HCEC 1CT (cell line): ENCODE measurements around the gene PIPOX.

ENCODE experiments used
- DNase-seq: peaks from one replicate; pipeline ENCODE4 v3.0.0-alpha.2; 2017

The PIPOX gene

GRCh38 chr17:29019475-29020181 lies 23.3 kb upstream of the PIPOX start:
- DNase-seq = no peak

GRCh38 chr17:29020576-29020975 lies 22.4 kb upstream of the PIPOX start:
- DNase-seq = no peak

- no peak for DNase-seq
Measured at GRCh38 chr17:29021226-29021625, 21.7 kb upstream of the PIPOX start.

- DNase-seq = no peak
Measured at GRCh38 chr17:29022074-29022473, 20.9 kb upstream of the PIPOX start.

- DNase-seq = no peak
Measured at GRCh38 chr17:29024316-29024952, 18.5 kb upstream of the PIPOX start.

DNA sequence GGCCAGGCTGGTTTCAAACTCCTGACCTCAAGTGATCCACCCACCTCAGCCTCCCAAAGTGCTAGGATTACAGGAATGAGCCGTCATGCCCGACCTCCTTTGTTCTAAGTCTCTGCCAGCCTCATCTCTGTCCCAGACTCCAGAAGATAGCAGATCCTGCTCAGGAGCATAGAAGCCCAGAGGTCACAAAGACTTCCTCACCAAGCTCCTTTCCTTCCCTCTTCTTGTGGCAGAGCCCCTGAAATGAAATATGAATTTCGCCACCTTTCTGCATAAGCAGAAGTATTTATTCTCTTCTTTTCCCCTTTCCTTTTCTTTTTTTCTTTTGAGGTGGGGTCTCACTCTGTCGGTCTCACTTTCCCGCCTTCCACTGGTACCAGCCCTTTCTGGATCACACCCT lies 11.5 kb upstream of the PIPOX start:
- DNase-seq = no peak

GRCh38 chr17:29032013-29032856 lies 10.7 kb upstream of the PIPOX start:
- no peak for DNase-seq

DNA sequence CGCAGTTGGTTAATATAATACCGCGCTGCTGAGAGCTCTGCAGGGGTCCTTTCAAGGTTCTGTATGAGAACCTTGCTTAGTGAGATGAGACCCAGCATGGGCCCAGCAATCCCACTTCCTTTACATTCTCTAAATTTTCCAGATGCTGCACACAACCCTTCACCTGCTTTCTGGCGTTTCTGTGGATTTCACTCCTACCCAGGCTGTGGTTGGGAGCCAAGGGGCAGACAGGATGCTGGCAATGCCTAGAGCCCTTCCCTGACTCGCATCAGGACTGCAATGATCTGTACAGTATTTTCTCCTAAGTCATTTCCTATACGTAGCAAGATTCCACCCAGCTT lies 10.1 kb upstream of the PIPOX start:
- no peak for DNase-seq

DNA sequence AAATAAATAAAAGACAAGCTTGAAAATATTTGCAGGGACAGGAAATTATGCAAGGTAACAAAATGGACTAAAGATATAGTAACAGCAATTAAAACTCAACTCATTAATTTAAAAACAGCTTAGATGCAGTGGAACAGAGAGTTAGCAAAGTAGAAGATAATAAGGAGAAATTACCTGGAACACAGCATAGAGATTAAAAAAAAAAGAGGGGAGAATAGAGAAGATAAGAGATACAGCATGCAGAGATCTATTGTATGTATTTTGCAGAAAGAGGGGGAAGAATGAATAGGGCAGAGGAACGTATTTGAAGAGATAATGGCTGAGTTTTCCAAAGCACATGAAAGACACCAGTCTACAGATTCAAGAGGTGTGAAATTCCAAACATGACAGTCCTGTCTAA lies 8.4 kb upstream of the PIPOX start:
- DNase-seq = no peak

GRCh38 chr17:29036584-29036983 lies 6.4 kb upstream of the PIPOX start:
- no peak for DNase-seq

GRCh38 chr17:29037739-29038084 lies 5.2 kb upstream of the PIPOX start:
- no peak for DNase-seq

GRCh38 chr17:29038085-29038795 lies 4.7 kb upstream of the PIPOX start:
- no peak for DNase-seq

DNA sequence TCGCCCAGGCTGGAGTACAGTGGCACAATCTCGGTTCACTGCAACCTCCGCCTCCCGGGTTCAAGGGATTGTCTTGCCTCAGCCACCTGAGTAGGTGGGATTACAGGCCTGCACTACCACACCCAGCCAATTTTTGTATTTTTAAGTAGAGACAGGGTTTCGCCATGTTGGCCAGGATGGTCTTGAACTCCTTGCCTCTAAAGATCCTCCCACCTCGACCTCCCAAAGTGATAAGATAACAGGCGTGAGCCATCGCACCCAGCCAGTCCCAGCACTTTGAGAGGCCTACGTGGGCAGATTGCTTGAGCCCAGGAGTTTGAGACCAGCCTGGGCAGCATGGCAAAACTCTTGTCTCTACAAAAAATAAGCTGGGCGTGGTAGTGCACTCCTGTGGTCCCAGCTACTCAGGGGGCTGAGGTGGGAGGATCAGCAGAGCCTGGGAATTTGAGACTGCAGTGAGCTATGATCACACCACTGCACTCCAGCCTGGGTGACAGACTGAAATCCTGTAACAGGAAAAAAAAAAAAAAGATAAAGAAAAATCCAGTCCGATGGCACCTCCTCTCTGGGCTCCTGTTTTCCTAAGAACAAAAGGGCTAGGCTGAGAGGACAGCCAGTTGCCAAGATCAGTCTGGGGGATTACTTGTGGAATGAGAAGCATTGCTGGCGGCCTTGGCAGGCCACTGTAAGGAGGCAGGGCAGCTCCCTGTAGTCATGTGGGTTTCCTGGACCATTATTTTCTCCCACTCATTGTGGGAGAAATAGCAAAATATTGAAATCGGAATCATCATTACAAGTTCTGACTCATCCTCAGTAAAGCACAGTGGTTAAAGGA lies 3.0 kb upstream of the PIPOX start:
- peak; percentile 81 for DNase-seq

DNA sequence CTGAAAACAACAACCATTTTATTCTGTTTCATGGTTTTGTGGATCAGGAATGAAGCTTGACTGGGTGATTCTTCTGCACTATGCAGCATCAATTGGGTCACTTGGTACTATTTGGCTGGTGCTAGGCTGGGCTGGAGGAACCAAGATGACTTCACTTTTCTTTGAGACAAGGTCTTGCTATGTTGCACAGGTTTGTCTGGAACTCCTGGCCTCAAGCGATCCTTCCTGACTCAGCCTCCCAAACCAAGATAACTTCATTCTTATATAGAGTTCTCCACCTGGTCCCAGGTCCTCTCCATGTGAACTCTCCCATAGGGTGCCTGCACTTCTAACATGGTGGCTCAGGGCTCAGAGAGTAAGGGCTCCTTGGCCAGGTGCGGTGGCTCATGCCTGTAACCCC lies 1.9 kb upstream of the PIPOX start:
- DNase-seq = no peak

GRCh38 chr17:29041571-29041970 lies 1.4 kb upstream of the PIPOX start:
- DNase-seq = no peak

DNA sequence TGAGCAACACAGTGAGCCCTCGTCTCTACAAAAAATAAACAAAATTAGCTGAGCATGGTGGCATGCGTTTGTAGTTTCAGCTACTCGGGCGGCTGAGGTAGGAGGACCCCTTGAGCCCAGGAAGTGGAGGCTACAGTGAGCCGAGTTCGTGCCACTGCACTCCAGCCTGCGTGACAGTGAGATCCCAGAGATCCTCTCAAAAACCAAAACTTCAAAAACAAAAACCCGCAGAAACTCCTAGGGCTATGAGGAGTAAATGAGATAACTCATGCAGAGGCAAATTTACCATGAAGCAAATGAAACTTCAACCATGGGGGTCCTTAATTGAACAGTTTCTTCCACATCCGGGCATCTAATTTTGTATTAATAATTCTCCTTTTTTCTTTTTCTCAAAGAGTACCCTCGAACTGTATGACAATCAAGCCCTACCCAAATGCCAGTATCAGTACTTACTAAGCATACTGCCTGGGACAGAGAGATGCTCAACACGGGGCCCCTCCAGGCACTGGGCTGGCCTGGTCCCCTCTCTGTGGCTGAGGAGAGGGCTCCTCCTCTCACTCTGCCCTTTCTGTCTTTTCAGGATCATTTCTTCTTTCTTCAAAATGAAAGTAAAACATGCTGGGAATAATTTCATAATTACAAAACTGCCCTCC lies 789 bp upstream of the PIPOX start:
- no peak for DNase-seq

DNA sequence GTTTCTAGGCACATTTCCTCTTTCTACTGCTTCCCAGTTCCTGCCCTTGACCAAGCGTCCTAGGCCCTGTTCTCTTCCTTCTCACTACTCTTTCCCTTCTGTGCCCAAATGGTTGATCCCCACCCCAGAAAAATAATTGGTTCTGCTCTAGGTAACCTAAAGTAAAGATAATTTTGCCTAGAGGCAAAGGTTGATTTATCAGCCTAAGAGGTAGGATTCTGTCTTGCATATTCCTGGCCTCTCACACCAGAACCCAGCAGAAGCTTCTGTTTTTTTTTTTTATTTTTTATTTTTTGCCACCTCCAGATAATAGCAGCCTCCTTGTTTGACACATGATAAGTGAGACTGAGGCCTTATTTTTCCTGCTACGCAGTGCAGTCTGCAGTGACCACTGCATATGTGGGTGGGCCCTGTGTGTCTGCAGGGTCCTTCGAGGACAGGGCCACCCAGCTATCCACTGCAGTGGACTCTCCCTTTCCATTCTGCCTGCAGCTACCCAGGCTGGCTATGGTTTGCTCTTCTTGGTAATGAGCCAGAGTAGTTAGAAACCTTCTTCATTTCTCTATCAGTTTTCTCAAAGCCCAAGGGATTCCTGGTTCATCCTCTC lies 701 bp downstream of the PIPOX start:
- DNase-seq = no peak

DNA sequence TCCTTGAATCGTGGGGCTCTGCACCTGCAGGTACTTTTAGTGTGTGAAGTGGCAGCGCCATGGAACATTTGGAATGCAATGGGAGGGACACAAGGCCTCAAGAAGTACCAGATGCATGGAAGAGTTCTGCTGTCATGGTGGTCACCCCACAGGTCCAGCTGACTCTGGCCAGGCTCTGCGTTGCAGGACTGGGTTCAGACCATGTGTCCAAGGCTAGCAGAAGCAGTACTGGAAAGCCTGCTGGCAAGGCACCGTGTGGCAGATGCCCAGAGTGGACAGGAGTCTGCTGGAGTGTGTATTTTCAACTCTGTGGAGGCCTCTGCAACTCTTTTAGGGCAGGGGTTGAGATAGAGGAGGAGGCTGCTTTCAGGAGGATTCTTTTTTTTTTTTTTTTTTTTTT lies 2.1 kb downstream of the PIPOX start:
- DNase-seq = no peak

DNA sequence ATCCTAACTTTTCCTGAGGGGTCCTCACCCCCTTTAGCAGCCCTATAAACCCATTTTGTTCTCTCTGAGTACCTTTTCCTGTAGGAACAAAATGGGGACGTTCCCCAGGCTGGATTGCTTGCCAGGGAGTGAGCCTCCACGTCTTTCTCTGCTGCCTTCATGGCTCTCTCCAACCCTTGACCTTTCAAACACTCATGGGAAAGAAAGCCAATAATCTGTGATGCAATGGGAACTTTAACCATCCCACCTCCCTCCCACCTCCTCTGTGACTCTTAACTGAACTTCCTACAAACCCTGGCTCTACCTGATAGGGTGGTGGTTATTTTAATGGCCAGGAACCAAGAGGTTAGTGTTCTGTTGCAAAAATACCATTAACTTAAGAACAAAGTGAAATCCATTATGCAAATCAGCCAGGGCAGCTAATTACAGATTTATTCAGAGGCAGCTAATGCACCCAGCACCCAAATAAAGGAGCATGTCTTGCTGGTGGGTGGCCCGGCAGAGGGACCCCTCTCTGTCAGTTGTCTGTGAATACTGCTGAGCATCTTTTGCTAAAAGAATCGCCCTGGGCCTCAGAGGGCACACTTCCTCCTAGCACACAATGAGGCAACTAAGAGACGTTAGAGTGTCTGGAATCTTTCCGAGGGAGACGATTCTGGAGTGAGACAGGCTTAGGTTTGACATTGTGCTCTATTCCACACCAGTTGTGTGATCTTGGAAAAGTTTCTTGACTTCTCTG lies 3.0 kb downstream of the PIPOX start:
- no peak for DNase-seq

- DNase-seq = no peak
Measured at GRCh38 chr17:29046473-29046839, 3.5 kb downstream of the PIPOX start.
